ENCODE measurements around the gene UBR2.
A peak's percentile ranks its signal among the peaks of the same experiment; 100 is the strongest.

UBR2 gene

DNA sequence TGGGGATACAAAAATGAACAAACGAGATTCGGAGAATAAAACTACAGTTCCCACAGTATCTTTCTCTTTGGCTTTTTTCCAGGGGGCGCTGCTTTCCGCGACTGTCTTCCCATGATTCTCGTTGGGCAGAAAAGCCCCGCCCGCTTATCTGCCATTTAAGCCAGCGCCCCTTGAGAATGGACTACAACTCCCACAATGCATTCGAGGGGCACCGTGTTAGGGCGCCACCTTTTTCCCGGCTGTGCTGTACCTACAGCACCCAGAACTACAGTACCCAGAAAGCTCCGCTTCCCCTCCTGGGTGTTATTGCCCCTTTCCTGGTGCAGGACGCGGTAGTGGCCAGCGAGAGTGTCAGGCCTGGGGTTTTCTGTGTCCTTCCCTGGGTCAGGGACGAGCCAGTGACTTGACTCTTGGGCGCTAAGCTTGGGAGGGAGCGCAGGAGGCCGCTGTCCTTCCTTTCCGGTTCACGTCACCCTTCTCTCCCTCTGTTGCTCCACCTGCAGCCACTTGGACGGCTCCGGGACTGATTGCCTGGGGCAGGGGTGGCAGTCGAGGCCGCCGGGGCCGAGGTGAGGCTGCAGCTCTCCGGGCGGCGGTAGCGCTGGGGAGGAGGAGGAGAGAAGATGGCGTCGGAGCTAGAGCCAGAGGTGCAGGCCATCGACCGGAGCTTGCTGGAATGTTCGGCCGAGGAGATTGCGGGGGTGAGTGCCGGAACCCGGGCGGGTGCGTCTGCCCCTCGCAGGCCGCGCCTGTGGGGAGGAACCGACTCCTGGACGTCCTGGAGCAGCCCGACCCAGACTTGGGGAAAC is at the start of gene UBR2:
Gene UBR2 (plus strand): TSS at position 333 of the 809 bp plus-strand sequence. CDS start 291 bp downstream, at position 624.
- peak; percentile 100 for DNase-seq

DNA sequence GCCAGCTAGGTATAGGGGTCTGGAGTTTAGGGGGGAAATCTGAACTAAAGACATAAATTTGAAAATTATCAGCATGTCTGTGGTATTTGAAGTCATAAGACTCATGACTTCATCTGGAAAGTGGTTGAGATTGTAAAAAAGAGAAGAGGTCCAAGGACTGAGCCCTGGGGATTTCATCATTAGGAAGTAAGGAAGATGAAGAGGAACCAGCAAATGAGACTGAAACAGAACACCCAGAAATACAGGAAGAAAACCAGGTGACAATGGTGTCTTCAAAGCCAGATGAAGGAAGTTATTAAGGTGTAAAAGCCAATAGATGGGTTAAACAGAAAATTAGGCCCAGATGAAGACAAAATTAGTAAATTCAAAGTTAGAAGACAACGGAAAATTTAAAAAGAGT is 49.1 kb upstream of the UBR2 start:
- no peak for DNase-seq

DNA sequence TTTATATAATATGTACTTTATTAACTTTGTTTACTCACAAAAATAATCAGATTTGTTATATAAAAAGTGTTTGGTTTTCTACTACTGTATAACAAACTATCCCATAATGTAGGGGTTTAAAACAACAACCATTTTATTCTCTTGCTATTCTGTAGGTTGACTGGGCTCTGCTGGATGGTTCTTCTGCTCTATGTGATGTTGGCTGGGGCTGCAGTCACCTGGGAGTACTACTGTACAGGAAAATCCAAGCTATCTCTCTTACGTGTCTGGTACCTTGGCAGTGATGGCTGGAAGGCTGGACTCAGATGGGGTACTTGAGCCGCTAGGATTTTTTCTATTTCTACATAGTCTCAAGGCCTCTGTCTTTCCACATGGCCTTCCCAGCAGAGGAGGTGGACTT is 44.0 kb upstream of the UBR2 start:
- no peak for DNase-seq

DNA sequence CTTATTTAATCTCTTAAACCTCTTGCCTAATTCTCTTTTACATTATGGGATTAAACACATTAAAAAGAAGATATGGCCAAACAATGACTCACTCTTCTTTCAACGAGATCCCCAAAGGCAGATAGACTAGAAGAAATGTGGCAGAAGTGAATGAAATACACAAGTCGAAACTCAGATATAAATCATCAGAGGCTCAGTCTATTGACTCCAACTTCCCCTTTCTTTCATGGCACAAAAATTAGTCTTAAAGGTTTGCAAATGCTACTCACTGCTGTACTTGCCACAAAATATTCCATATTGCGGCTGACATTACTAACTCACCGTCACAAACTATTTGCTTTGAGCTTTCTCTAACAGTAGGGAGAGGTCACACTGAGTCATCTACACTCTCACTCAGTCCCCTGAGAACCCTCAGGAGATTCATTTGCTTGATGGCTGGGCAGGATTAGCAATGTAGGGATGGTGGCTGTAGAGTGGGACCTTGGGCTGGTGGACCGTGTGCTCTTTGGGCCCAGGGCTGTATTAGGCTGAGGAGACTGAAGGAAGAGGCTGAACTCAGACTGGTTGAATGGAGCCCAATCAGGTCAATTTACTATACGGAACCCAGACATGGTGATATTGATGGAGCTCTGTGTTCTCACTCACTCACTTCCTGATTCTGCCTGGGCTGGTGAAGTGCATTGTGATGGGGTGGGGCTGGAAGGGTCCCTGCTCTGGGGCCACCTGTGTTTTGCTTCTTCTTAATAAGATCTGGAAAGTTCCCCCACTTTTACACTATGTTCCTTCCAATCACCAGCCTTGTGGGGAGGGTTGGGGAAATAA is 42.8 kb upstream of the UBR2 start:
- peak; percentile 23 for DNase-seq

GRCh38 chr6:42522036-42522435 is 41.8 kb upstream of the UBR2 start:
- DNase-seq = no peak

DNA sequence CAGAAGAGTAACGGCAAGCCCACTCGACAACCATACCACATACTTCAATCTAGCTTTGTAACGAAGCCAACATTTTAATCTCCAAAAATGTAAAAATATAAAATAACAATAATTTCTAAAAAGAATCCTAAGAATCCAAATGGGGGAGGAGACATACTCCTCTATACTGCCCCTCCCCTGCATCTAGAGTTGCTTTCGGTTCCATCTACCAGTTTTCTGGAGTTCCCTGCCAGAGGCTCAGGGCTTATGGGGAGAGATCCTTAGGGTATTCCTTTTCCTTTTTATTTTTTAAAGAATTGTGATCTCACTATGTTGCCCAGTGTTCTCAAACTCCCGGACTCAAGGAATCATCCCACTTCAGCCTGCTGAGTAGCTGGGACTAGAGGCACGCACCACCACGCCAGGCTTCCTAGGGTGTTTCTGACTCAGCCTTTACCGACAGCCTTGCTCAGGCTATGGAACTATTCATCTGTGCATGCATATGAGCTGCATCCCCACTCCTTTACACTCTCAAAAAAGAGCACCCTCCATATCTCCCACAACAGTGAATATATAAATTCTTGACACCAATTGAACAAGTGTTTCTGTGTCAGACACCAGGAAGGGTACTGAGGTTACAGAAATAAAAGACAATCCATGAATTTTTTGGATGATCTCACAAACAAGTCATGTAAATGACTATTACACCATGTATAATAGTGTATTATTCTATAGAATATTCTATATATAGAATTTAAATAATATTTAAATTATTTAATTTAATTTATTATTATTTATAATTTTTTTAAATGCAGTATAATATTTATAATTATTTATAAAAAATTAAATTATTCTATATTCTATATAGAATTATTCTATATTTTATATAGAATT is 40.7 kb upstream of the UBR2 start:
- no peak for DNase-seq

DNA sequence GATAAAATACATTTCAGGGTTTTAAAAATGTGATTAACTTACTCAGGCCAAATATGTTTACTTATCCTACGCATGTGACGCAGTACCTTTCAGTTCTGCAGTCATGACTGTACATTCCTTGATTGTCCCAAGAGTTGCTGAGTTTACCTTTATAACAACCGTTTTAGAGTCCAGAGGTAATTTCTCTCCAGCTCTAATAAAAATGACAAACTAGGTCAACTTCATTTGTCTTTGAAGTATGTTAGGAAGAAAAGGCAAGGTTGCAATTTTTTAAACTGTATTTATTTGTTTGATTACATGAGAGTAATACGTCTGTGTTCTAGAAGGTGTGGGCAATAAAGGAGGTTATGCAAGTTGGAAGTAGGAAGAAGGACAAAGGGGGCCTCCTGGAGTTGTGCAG is 38.6 kb upstream of the UBR2 start:
- DNase-seq = no peak

DNA sequence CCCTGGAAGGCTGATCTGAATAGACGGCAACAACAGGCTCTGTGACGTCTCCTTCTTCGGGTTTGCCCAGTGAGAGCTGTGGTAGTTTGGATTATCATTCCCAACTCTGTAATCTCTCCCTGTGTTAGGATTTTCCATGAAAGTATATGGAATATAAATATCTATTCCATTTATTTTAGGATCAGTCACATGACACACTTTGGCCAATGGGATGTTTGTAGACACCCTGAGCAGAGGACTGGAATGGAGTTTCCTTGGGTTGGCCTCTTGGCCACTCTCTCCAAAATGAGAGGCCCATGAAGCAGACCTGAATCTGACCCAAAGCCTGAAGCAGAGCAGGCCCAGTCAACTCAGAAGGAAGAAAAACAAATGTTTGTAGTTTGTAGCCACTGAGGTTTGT is 37.2 kb upstream of the UBR2 start:
- no peak for DNase-seq

GRCh38 chr6:42527204-42527603 is 36.6 kb upstream of the UBR2 start:
- no peak for DNase-seq

GRCh38 chr6:42530296-42530695 is 33.5 kb upstream of the UBR2 start:
- DNase-seq = no peak

DNA sequence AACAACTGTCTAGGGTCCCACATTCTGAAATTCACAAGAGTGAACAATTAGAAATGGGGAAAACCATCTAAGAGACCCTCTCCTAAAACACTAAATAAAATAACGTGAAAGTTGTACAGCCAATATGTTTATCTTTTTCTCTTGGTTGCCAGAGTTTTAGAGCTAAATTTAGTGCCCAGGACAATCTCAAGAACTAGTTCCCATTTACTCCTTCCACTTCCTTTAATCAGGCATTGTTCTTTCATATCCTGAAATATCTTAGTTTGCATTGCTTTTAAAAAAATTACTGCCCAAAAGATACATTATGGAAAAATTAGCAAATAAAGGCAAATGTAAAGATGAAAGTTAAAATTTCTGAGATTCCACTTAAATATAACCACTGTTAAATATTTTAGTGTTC is 33.1 kb upstream of the UBR2 start:
- DNase-seq = no peak

DNA sequence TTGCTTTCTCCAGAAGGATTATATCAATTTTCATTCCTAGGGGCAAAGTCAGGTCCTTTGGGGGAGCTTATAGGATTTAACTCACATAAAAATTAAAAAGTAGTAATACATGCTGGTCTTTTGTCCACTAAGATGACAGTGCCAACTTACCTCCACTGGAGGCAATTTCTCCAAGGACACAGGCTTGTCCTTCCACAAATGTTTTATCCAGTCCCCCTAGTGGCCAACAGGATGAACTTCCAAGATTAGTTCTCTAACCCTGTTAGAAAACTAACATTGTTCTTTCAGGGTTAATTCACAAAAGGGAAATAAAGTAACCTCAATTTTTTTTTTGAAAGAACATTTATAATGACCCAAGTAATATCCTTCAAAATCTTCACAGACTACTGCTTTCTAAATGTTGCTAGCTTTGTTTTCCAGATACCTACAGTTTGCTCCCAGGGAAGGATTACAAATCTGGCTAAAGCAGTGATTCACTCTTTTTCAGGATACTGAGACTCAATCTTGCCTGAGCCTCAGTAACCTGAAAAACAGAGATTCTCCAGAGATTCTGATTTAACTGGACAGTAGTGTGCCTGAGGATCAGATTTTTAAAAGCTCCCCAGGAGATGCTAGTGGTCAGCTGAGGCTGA is 31.7 kb upstream of the UBR2 start:
- DNase-seq = peak; percentile 78

DNA sequence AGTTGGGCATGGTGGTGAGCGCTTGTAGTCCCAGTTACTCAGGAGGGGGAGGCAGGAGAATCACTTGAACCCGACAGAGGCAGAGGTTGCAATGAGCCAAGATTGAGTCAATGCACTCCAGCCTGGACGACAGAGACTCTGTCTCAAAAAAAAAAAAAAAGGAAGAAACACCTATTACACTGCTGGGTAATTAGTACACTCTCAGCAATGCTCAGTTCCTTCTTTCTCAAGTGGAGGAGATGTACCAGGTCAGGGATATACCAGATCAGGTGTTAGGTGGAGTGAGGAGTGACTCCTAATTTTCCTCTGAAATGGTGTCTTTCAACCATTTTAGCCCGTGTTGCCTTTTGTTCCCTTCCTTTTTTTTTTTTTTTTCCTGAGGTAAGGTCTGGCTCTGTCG is 30.0 kb upstream of the UBR2 start:
- DNase-seq = no peak

- no peak for DNase-seq
Observed at GRCh38 chr6:42537536-42537935, 26.3 kb upstream of the UBR2 start.

DNA sequence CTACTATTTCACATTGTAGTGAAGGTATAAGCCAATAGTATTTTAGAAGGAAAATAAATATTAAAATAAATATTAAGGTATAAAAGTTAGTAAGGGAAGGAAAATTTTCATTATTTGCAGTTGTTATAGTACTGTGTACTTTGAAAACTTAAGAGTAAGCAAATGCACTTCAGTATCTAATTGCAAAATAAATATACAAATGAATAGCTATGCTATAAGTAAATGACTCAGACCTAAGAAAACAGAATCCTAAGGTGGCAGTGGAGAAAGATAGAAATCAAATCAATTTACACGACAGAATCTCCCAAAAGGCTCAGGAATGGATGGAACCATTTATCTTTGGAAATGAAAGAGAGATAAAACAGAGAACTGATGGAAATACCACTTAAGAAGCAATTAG is 24.7 kb upstream of the UBR2 start:
- no peak for DNase-seq

GRCh38 chr6:42545226-42545773 is 18.5 kb upstream of the UBR2 start:
- no peak for DNase-seq

DNA sequence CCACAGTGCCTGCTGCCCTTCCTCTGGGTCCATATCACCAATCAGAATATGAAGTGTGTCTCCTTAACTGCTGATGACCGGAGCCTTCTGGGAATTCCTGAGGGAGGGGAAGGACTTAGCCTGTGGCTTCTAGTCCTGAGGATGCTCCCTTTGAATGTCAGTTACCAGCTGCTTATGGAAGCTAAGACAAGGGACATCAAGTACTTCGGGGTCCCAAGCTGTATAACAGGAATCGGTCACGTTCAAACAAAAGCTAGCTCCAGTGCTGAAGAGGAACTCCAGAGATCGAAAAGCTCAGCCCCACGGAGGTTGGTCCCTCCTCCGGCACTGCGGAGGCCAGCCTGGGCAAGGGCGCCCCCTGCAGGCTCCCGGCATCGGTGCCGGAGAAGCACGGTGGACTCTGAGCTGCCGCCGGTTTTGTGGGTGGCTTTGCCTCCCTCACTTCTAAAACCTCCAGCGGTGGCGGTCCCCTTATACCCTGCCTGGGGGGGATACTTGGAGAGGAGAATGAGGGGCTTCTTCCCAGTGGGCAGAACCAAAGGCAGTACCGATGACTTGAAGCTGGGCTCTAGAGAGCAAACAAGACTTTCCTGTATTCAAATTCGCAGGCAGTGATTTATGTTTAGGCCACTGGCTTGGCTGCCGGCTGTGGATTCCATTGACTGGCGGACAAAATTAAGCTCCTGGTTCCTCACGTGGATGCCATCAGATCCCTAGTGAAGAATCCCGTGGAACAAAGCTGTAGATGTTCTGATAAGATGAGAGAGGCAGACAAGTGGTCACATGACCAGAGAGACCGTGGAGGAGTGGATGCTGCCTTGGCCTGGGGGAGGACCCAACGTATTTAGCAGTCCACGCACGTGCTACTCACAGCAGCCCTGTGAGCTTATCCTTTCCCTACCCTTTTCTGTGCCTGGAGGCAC is 16.2 kb upstream of the UBR2 start:
- peak; percentile 65 for DNase-seq

- no peak for DNase-seq
Observed at GRCh38 chr6:42550277-42550676, 13.6 kb upstream of the UBR2 start.

DNA sequence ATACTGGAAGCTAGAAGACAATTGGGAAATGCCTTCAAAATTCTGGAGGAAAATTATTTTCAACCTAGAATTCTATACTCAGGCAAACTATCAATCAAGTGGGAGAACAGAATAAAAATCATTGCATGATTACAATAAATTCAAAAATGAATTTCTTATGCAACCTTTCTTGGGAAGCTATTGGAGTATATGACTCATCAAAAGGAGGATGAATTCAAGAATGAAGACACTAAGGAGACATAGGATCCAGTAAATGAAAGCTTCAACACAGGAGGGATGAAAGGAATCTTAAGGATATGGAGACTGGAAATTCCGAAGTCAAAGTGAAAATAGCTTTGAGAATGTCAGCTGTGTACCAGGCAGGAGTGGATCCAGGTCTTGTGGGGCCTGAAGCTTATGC is 12.6 kb upstream of the UBR2 start:
- no peak for DNase-seq

DNA sequence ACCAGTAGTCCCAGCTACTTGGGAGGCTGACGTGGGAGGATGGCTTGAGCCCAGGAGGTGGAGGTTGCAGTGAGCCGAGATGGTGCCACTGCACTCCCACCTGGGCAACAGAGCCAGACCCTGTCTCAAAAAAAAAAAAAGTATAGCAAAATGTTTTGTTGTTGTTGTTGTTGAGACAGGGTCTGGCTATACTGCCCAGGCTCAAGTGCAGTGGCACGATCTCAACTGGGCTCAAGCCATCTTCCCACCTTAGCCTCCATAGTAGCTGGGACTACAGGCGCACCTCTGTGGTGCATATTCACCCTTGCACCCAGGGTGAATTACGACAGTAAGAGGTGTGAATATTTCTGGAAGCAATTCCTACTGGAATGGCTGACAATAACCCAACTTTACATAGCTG is 11.4 kb upstream of the UBR2 start:
- DNase-seq = no peak
